Common myeloid progenitor, CD34-positive (primary cell): ENCODE measurements around the gene DOCK3.
A peak's percentile ranks its signal among the peaks of the same experiment; 100 is the strongest.
"Not testable (repeated sequence)": the region's sequence is repeated elsewhere in the genome, so short reads cannot be mapped to it uniquely, and the experiment has no call there.

Experiments
- CTCF ChIA-PET: fragments of 350-600 bp; sonication (Branson Sonifier 250); formaldehyde crosslinking; loops from one replicate; lab custom pipeline; 2021; ENCODE audit warnings: antibody characterized with exemption; lab: Charles Lee
- POLR2A ChIA-PET: fragments of 350-600 bp; sonication (Branson Sonifier 250); formaldehyde crosslinking; loops from one replicate; lab custom pipeline; 2021; ENCODE audit warnings: antibody characterized with exemption; lab: Charles Lee
- DNase-seq, 3 donors: peaks; one replicate each; pipeline versions ENCODE4 v3.0.0 to v3.0.0-alpha.2; 2013
- H3K27ac ChIP-seq, 2 experiments: 1 replicate in 1 of 2; 2 replicates in 1 of 2; pipeline ENCODE4 v1.7.0; 2013; ENCODE audit warnings: inconsistent platforms in 2 of 2, low read length in 2 of 2, mild to moderate bottlenecking in 2 of 2, low read depth in 1 of 2, moderate library complexity in 1 of 2; ENCODE audit not compliant: severe bottlenecking in 2 of 2, insufficient read depth in 1 of 2, poor library complexity in 1 of 2
- H3K27me3 ChIP-seq, 5 experiments: replicated peaks in 2 of 5; 1 replicate in 3 of 5; 2 replicates in 2 of 5; pipeline versions ENCODE4 v1.6.1 to v1.7.0; 2013; ENCODE audit warnings: low read length in 4 of 5, mild to moderate bottlenecking in 2 of 5, moderate library complexity in 2 of 5, inconsistent platforms in 1 of 5; ENCODE audit not compliant: insufficient read depth in 5 of 5, control insufficient read depth in 4 of 5
- H3K36me3 ChIP-seq, 4 experiments: 1 replicate in 2 of 4; 2 replicates in 2 of 4; pipeline versions ENCODE4 v1.6.1 to v1.7.0; 2013; ENCODE audit warnings: low read length in 3 of 4, control low read depth in 1 of 4, mild to moderate bottlenecking in 1 of 4; ENCODE audit not compliant: control insufficient read depth in 4 of 4, insufficient read depth in 4 of 4
- H3K4me1 ChIP-seq, 4 experiments: 1 replicate in 3 of 4; 2 replicates in 1 of 4; pipeline versions ENCODE4 v1.6.1 to v1.7.1; 2013; ENCODE audit warnings: low read length in 3 of 4, mild to moderate bottlenecking in 3 of 4, control low read depth in 1 of 4, inconsistent platforms in 1 of 4, moderate library complexity in 1 of 4; ENCODE audit not compliant: control insufficient read depth in 4 of 4, insufficient read depth in 4 of 4; ENCODE audit errors: control extremely low read depth in 1 of 4
- H3K4me3 ChIP-seq, 7 experiments: 1 replicate in 4 of 7; 2 replicates in 3 of 7; pipeline versions ENCODE4 v1.5.1 to v1.7.0; 2013; ENCODE audit warnings: mild to moderate bottlenecking in 7 of 7, low read length in 6 of 7, moderate library complexity in 6 of 7, inconsistent platforms in 2 of 7, low read depth in 2 of 7, control low read depth in 1 of 7; ENCODE audit not compliant: insufficient read depth in 4 of 7, control insufficient read depth in 1 of 7; ENCODE audit errors: extremely low read depth in 1 of 7
- H3K9me3 ChIP-seq, 5 experiments: 1 replicate in 4 of 5; 2 replicates in 1 of 5; pipeline versions ENCODE4 v1.6.1 to v1.7.1; 2013; ENCODE audit warnings: low read length in 4 of 5, mild to moderate bottlenecking in 2 of 5, inconsistent platforms in 1 of 5, low read depth in 1 of 5, moderate library complexity in 1 of 5; ENCODE audit not compliant: control insufficient read depth in 4 of 5, insufficient read depth in 2 of 5; ENCODE audit errors: control extremely low read depth in 1 of 5
- whole genome bisulfite sequencing: methylation state at CpG from one replicate; pipeline ENCODE4 v1.1.5; 2013; ENCODE audit not compliant: insufficient coverage; 5-methylcytosine and 5-hydroxymethylcytosine counted together

Gene DOCK3

DNA sequence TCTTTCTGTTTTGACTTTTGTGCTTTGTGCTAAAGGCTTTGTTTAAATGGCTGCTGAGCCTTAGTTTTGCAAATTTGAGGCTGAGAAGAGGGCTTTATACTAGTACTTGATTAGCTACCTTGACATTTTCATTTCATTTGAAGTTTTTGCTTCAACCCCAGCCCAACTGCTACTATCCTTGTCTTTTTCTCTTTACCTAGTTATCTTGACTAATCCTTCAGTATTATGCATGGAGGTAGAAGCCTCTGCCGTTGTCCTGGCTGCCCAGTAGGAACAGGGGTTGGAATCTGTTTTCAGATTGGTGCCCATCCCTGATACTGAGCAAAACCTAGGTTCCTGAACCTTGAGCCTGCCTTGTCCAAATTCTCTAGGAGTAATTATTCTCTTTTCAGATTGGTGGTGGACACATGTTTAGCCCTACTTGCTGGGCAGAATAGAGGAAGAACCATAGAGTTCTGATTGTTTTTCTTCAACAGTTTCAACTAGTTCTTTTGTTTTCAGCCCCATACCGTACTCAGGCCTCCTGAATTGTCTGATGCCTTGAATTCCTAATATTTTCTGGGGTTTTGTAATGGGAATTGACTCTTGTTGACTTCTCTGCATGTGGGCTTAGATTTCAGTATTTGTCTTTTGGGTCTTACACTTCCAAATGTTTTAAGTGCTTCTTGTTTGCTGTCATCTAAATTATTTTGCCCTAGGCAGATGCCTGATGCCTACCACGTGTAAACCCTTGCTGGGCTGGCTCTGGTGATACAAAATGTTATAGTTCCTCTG lies 143.2 kb downstream of the DOCK3 start:
- CTCF ChIA-PET: no interaction called here
- Histone ChIP-seq H3K4me3 (no peak overlapping the region), H3K9me3 (no peaks in the 10 kb centered on the region), H3K4me1 (no peaks in the 10 kb centered on the region), H3K27ac (no peak overlapping the region), H3K36me3 (no peaks in the 10 kb centered on the region), H3K27me3 (no peaks in the 10 kb centered on the region)
- WGBS: 70% methylated on average over 3 of the region's 3 CpGs
- POLR2A ChIA-PET: no interaction called here
- DNase-seq: no peak

DNA sequence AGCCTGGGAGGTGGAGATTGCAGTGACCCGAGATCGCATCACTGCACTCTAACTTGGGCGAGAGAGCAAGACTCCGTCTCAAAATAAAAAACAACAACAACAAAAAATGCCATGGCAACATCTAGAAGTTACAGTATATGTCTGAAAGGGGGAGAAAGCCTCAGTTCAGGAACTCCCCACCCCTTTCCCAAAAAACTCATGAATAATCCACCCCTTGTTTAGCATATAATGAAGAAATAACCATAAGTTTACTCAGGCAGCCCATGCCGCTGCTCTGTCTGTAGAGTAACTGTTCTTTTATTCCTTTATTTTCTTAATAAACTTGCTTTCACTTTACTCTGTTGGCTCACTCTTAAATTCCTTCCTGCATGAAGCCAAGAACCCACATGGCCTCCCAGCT lies 145.2 kb downstream of the DOCK3 start:
- H3K4me1 ChIP-seq: no peaks in the 10 kb centered on the region
- peaks cover 0 to 2% (median 0%) of the 10 kb centered on the region in 5 experiments for H3K27me3 ChIP-seq
- POLR2A ChIA-PET: no interaction called here
- no peak for DNase-seq
- H3K4me3 ChIP-seq: no peak overlapping the region
- no peak overlapping the region for H3K27ac ChIP-seq
- WGBS: 100% methylated on average over 1 of the region's 5 CpGs
- CTCF ChIA-PET: no interaction called here
- H3K9me3 ChIP-seq: no peaks in the 10 kb centered on the region
- no peaks in the 10 kb centered on the region for H3K36me3 ChIP-seq

DNA sequence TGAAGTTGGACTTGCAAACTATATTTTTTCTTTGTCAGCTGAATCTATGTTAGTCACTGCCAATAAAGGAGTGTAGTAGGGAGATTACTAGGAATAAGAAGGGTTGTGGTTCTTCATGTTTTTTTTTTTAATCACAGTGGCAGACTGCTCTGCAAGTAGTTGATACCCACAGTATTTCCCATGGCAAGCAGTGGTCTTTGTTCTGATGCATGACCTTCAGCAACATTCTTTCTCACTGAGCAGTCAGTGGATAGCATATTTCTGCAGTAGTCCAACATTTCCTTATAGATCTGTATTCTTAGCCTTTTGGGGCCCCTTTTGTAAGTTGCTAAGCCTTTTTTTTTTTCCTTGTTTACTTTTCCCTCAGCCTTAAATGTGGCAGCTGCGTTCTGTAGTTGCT lies 151.1 kb downstream of the DOCK3 start:
- Histone ChIP-seq H3K4me1 (no peaks in the 10 kb centered on the region), H3K36me3 (no peaks in the 10 kb centered on the region), H3K27me3 (peaks cover 0 to 2% (median 0%) of the 10 kb centered on the region in 5 experiments), H3K9me3 (peaks cover 0 to 3% (median 0%) of the 10 kb centered on the region in 5 experiments), H3K4me3 (no peak overlapping the region), H3K27ac (no peak overlapping the region)
- WGBS: no CpG with 5 or more reads among the region's 1 CpG
- DNase-seq: no peak
- CTCF ChIA-PET: no interaction called here
- POLR2A ChIA-PET: no interaction called here

DNA sequence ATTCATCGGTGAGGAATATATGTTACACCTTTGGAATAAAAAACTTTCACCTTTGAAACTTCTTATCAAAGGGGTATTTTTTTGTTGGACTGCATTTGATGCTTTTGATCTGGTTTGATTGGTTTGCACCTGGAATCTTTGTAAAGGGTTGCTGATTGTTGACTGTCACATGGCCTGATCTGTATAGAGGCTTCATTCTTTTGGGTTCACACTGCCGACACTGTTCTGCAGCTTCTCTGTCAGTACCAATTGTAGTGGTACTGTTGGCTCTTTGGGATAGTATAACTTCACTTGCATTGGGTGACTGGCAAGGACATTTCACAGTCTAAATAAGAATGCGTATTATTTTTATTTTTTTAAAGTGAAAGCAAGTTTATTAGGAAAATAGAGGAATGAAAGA lies 155.7 kb downstream of the DOCK3 start:
- no peak overlapping the region for H3K4me3 ChIP-seq
- CTCF ChIA-PET: no interaction called here
- H3K27me3 ChIP-seq: no peaks in the 10 kb centered on the region
- 100% methylated on average over 2 of the region's 3 CpGs for WGBS
- POLR2A ChIA-PET: no interaction called here
- H3K4me1 ChIP-seq: no peaks in the 10 kb centered on the region
- no peak for DNase-seq
- no peaks in the 10 kb centered on the region for H3K36me3 ChIP-seq
- peaks cover 0 to 4% (median 2%) of the 10 kb centered on the region in 5 experiments for H3K9me3 ChIP-seq
- H3K27ac ChIP-seq: no peak overlapping the region

DNA sequence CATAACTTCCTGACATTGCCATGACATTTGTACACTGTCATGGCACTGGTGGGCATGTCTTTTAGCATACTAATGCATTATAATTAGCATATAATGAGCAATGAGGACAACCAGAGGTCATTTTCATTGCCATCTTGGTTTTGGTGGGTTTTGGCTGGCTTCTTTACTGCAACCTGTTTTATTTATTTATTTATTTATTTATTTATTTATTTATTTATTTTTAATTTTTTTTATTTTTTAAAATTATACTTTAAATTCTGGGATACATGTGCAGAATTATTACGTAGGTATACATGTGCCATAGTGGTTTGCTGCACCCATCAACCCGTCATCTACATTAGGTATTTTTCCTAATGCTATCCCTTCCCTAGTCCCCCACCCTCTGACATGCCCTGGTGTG lies 156.3 kb downstream of the DOCK3 start:
- H3K4me3 ChIP-seq, POLR2A ChIA-PET, DNase-seq, H3K4me1 ChIP-seq, H3K27ac ChIP-seq, H3K9me3 ChIP-seq, CTCF ChIA-PET, H3K27me3 ChIP-seq, H3K36me3 ChIP-seq: not testable (repeated sequence)
- WGBS: no CpG with 5 or more reads among the region's 2 CpGs

DNA sequence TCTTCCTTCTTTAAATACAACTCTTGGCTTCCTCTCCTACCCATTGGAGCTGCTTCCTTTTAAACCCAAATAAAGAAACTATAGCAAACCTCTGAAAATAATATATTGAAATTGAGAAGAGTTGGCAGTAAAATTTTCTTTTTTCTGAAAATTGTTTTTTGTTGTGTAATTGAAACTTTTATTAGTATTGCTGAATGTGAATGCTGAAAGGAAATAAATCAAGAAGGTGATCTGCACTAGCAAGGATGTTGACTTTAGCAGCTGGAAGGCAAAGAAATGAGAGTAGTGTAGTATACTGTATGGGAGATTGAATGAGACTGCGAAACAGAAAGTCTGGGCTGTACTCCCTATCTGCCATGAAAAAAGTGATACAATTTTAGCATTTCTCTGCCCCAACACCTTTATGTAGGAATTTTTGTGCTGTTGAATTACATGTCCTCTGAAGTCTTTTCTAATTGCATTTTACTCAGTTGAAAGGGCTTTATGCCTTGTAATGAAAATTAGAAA lies 166.3 kb downstream of the DOCK3 start:
- H3K27ac ChIP-seq: no peak overlapping the region
- DNase-seq: no peak
- no peaks in the 10 kb centered on the region for H3K27me3 ChIP-seq
- no peaks in the 10 kb centered on the region for H3K36me3 ChIP-seq
- H3K9me3 ChIP-seq: no peaks in the 10 kb centered on the region
- H3K4me3 ChIP-seq: no peak overlapping the region
- H3K4me1 ChIP-seq: no peaks in the 10 kb centered on the region
- no CpG with 5 or more reads among the region's 1 CpG for WGBS
- ChIA-PET CTCF (no interaction called here), POLR2A (no interaction called here)

DNA sequence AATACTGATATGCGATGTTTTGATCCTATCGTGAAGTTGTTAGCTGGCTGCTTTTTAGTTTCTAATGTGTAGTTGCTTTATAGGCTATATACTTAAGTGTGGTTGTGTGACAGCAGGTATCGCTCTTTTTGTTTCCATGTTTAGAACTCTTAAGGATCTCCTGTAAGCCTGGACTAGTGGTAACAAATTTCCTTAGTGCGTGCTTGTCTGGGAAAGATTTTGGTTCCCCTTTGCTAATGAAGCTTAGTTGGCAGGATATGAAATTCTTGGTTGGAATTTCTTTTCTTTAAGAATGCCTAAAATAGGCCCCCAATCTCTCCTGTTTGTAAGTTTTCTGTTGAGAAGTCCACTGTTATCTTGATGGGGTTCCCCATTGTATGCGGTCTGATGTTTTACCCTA lies 173.6 kb downstream of the DOCK3 start:
- Histone ChIP-seq H3K4me3 (no peak overlapping the region), H3K36me3 (no peaks in the 10 kb centered on the region), H3K27ac (no peak overlapping the region), H3K27me3 (peaks cover 0 to 1% (median 0%) of the 10 kb centered on the region in 5 experiments), H3K4me1 (no peaks in the 10 kb centered on the region), H3K9me3 (peaks cover 4 to 26% (median 9%) of the 10 kb centered on the region in 5 experiments)
- CTCF ChIA-PET: no interaction called here
- WGBS: 96% methylated on average over 4 of the region's 5 CpGs
- POLR2A ChIA-PET: no interaction called here
- DNase-seq: peak in 2 of 3 donors; percentile 4 to 18
